ENCODE results near the gene TP63.
"Not testable (repeated sequence)": the region's sequence is repeated elsewhere in the genome, so short reads cannot be mapped to it uniquely, and the experiment has no call there.

The TP63 gene

GRCh38 chr3:189728915-189729314 is 97.7 kb downstream of the TP63 start:
- no peak for DNase-seq

GRCh38 chr3:189734061-189734460 is 102.9 kb downstream of the TP63 start:
- no peak for DNase-seq

- DNase-seq, result no peak
Measured at GRCh38 chr3:189735913-189736312, 104.7 kb downstream of the TP63 start.

- no peak for DNase-seq
Measured at GRCh38 chr3:189737071-189737470, 105.9 kb downstream of the TP63 start.

GRCh38 chr3:189737619-189738018 is 106.4 kb downstream of the TP63 start:
- no peak for DNase-seq

GRCh38 chr3:189739378-189739777 is 108.2 kb downstream of the TP63 start:
- no peak for DNase-seq

GRCh38 chr3:189740156-189740555 is 109.0 kb downstream of the TP63 start:
- no peak for DNase-seq

GRCh38 chr3:189744235-189744634 is 113.0 kb downstream of the TP63 start:
- DNase-seq, result no peak

GRCh38 chr3:189745622-189746021 is 114.4 kb downstream of the TP63 start:
- DNase-seq, result no peak

- DNase-seq, result no peak
Measured at GRCh38 chr3:189748046-189748445, 116.9 kb downstream of the TP63 start.

GRCh38 chr3:189750972-189751371 is 119.8 kb downstream of the TP63 start:
- not testable (repeated sequence) for DNase-seq

- no peak for DNase-seq
Measured at GRCh38 chr3:189754356-189754755, 123.2 kb downstream of the TP63 start.

GRCh38 chr3:189756582-189757078 is 125.4 kb downstream of the TP63 start:
- DNase-seq, result no peak

- DNase-seq, result no peak
Measured at GRCh38 chr3:189758186-189758585, 127.0 kb downstream of the TP63 start.

- DNase-seq, result no peak
Measured at GRCh38 chr3:189766416-189766815, 135.2 kb downstream of the TP63 start.

GRCh38 chr3:189771842-189772450 is 140.8 kb downstream of the TP63 start:
- no peak for DNase-seq

GRCh38 chr3:189772584-189772983 is 141.4 kb downstream of the TP63 start:
- no peak for DNase-seq

- no peak for DNase-seq
Measured at GRCh38 chr3:189773056-189773455, 141.9 kb downstream of the TP63 start.

GRCh38 chr3:189776149-189776824 is 145.1 kb downstream of the TP63 start:
- no peak for DNase-seq

GRCh38 chr3:189778340-189778950 is 147.3 kb downstream of the TP63 start:
- DNase-seq, result no peak

GRCh38 chr3:189779166-189779565 is 148.0 kb downstream of the TP63 start:
- no peak for DNase-seq

GRCh38 chr3:189780546-189781270 is 149.5 kb downstream of the TP63 start:
- no peak for DNase-seq

GRCh38 chr3:189781415-189781814 is 150.2 kb downstream of the TP63 start:
- no peak for DNase-seq

All from activated CD4-positive, alpha-beta T cell treated with anti-CD3 and anti-CD28 coated beads, Interleukin-2, amount 50 U/mL, for 1 hour (primary cell).